Measurements from ENCODE around the gene MOV10L1. TPM values are rescaled to one million over a fixed set of nuclear protein-coding genes. Genes with fewer than 3 reads are reported as not detected.

MOV10L1 gene
- total RNA-seq, 4 donors from 2014 or later = 0.33 to 1.5 (median 1.0) TPM

DNA sequence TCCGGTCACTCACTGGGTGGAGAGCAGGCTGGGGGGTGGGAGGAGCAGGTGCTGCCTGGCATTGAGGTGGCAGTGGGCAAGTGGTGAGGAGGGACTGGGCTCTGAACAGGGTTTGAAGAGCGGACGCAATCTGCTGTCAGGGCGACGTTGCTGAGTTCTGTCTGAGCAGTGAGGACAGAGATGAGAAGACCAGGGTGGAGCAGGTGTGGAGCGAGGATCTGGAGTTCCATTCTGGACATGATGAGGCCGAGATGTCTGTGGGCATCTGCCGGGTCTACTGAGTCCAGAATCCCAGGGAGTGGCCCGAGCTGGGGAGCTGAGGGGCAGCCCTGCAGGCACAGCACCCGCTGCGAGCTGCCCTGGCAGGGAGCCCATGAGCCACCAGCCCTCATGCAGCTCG, 2.2 kb upstream of the MOV10L1 start:
- Histone ChIP-seq H3K27ac (no peak overlapping the region), H3K36me3 (no peaks in the 10 kb centered on the region), H3K9me3 (no peaks in the 10 kb centered on the region), H3K27me3 (peaks cover 5% of the 10 kb centered on the region), H3K4me3 (replicated peaks in 1 of 3) (no peak overlapping the region), H3K4me1 (no peaks in the 10 kb centered on the region)
- 93 to 95% methylated on average over 9 to 12 of the region's 12 CpGs for WGBS, 2 donors
- intact Hi-C loops (cut with DNase I) = no loop called here
- TF ChIP-seq POLR2A (IDR thresholded peaks at IDR 0.05) = no peak
- DNase-seq = no peak

DNA sequence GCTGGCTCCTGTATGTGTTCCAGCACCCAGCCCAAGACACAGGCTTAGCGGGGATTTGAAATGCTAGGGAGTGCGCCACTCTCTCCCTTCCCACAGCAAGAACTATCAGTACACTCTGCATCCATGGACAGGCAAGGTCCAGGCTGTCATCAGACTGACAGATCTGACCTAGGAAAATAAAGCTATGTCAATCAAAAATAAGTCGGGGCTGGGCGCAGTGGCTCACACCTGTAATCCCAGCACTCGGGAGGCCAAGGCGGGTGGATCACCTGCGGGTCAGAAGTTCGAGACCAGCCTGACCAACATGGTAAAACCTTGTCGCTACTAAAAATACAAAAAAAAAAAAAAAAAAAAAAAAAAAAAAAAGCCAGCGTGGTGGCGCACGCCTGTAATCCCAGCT, 1.7 kb upstream of the MOV10L1 start:
- Histone ChIP-seq H3K27ac (no peak overlapping the region), H3K27me3 (peaks cover 5% of the 10 kb centered on the region), H3K4me1 (no peaks in the 10 kb centered on the region), H3K9me3 (no peaks in the 10 kb centered on the region), H3K36me3 (no peaks in the 10 kb centered on the region), H3K4me3 (replicated peaks in 1 of 3) (no peak overlapping the region)
- no peak for DNase-seq
- TF ChIP-seq, protein P1, sequence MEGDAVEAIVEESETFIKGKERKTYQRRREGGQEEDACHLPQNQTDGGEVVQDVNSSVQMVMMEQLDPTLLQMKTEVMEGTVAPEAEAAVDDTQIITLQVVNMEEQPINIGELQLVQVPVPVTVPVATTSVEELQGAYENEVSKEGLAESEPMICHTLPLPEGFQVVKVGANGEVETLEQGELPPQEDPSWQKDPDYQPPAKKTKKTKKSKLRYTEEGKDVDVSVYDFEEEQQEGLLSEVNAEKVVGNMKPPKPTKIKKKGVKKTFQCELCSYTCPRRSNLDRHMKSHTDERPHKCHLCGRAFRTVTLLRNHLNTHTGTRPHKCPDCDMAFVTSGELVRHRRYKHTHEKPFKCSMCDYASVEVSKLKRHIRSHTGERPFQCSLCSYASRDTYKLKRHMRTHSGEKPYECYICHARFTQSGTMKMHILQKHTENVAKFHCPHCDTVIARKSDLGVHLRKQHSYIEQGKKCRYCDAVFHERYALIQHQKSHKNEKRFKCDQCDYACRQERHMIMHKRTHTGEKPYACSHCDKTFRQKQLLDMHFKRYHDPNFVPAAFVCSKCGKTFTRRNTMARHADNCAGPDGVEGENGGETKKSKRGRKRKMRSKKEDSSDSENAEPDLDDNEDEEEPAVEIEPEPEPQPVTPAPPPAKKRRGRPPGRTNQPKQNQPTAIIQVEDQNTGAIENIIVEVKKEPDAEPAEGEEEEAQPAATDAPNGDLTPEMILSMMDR (IDR thresholded peaks at IDR 0.05) = no peak
- no peak for TF ChIP-seq POLR2A (IDR thresholded peaks at IDR 0.05)
- WGBS, 2 donors = 93 to 96% methylated on average over 11 to 12 of the region's 12 CpGs
- intact Hi-C loops (cut with DNase I) = no loop called here

DNA sequence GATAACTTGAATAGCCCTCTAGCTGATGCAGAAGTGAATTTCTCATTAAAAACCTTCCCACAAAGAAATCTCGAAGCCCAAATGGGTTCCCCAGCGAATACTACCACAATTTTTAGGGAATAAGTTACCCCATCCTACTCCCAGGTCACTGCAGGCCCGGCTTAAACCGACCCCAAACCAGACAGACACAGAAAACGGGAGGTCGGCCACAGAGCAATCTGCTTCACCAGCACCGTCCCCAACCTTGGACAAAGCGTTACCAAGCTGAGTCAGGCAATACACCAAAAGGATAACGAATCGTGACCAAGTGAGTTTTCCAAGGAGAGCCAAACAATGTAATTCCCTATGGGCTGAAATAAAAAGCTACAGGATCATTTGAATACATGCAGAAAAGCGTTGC, 575 bp upstream of the MOV10L1 start:
- no peaks in the 10 kb centered on the region for H3K4me1 ChIP-seq
- no peak overlapping the region for H3K27ac ChIP-seq
- H3K36me3 ChIP-seq = no peaks in the 10 kb centered on the region
- H3K9me3 ChIP-seq = no peaks in the 10 kb centered on the region
- intact Hi-C loops (cut with DNase I) = no loop called here
- no peak overlapping the region for H3K4me3 ChIP-seq (replicated peaks in 1 of 3)
- no peak for DNase-seq
- H3K27me3 ChIP-seq = peaks cover 5% of the 10 kb centered on the region
- TF ChIP-seq POLR2A (IDR thresholded peaks at IDR 0.05) = no peak
- TF ChIP-seq, protein P1 (IDR thresholded peaks at IDR 0.05) = no peak
- 79 to 82% methylated on average over 11 of the region's 11 CpGs for WGBS, 2 donors

DNA sequence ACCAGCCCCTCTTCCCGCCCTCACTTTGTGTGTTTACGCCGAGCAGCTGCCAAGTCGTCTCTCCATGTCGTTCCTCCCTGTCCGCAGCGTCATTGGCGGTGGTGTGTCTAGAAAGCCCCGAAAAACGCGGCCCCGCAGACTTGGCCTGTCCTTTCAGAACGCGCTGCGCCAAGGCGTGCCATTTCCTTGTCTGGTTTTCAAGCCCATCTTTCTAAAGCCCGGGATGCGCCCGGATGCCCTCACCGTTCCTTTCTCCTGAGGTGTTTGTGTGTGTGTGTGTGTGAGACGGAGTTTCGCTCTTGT, 557 bp downstream of the MOV10L1 start:
- no peak for DNase-seq
- Histone ChIP-seq H3K9me3 (no peaks in the 10 kb centered on the region), H3K27ac (no peak overlapping the region), H3K4me1 (no peaks in the 10 kb centered on the region), H3K4me3 (replicated peaks in 1 of 3) (no peak overlapping the region), H3K36me3 (no peaks in the 10 kb centered on the region), H3K27me3 (peaks cover 5% of the 10 kb centered on the region)
- 87 to 94% methylated on average over 22 of the region's 22 CpGs for WGBS, 2 donors
- TF ChIP-seq POLR2A (IDR thresholded peaks at IDR 0.05) = no peak
- TF ChIP-seq, protein P1 (IDR thresholded peaks at IDR 0.05) = no peak
- intact Hi-C loops (cut with DNase I) = no loop called here

DNA sequence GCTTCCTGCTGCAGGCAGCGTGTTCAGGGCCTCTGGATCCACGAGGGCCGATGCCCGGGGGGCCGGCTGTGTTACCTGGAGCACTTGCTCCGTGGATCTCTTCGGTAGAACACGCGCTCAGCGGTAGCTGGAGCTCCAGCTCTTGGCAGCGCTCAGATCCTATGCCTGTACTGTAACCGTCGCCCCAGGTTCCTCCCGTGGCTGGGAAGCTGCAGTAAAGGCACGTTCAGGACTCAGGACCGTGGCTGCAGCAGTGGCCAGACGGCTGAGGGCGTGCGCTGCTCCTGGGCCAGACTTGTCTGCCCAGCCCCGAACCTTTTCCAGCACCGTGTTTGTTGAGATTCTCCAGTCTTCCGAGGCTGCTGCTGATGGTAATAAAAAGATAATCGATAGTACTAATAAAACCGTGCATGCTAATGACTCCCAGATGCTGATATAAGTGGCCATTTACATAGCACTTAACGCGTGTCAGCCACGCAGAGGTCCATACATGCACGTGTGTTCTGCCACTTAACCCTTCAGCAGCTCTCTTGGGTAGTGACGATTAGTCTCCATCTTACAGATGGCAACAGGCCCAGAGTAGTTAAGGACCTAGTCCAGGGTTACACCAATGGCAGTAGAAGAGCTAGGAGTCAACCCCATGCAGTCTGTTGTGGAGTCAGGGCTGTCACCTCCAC, 1.4 kb downstream of the MOV10L1 start:
- Histone ChIP-seq H3K4me1 (no peaks in the 10 kb centered on the region), H3K27me3 (peaks cover 5% of the 10 kb centered on the region), H3K4me3 (replicated peaks in 1 of 3) (no peak overlapping the region), H3K9me3 (no peaks in the 10 kb centered on the region), H3K27ac (no peak overlapping the region), H3K36me3 (no peaks in the 10 kb centered on the region)
- no peak for DNase-seq
- 81 to 88% methylated on average over 26 to 29 of the region's 29 CpGs for WGBS, 2 donors
- TF ChIP-seq, protein P1 (IDR thresholded peaks at IDR 0.05) = no peak
- TF ChIP-seq POLR2A (IDR thresholded peaks at IDR 0.05) = no peak
- intact Hi-C loops (cut with DNase I) = no loop called here

Measured in thyroid gland (tissue), 4 donors.